22Rv1 (cell line): Measurements from ENCODE around the gene ZNF101.
"Not testable (repeated sequence)": the region's sequence is repeated elsewhere in the genome, so short reads cannot be mapped to it uniquely, and the experiment has no call there.

Experiments used
- ZFX ChIP-seq: fragments of 450-650 bp; IDR thresholded peaks from 2 replicates; pipeline ENCODE4 v1.6.1; 2017; ENCODE audit warnings: antibody characterized with exemption, borderline replicate concordance
- TF ChIP-seq, protein P1 (sequence below): fragments of 450-650 bp; IDR thresholded peaks from 2 replicates; pipeline ENCODE4 v1.5.1; 2017; ENCODE audit warnings: mild to moderate bottlenecking

- TF ChIP-seq, protein P1, sequence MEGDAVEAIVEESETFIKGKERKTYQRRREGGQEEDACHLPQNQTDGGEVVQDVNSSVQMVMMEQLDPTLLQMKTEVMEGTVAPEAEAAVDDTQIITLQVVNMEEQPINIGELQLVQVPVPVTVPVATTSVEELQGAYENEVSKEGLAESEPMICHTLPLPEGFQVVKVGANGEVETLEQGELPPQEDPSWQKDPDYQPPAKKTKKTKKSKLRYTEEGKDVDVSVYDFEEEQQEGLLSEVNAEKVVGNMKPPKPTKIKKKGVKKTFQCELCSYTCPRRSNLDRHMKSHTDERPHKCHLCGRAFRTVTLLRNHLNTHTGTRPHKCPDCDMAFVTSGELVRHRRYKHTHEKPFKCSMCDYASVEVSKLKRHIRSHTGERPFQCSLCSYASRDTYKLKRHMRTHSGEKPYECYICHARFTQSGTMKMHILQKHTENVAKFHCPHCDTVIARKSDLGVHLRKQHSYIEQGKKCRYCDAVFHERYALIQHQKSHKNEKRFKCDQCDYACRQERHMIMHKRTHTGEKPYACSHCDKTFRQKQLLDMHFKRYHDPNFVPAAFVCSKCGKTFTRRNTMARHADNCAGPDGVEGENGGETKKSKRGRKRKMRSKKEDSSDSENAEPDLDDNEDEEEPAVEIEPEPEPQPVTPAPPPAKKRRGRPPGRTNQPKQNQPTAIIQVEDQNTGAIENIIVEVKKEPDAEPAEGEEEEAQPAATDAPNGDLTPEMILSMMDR = not testable (repeated sequence)
- not testable (repeated sequence) for TF ChIP-seq ZFX
These were observed 31.9 kb downstream of the ZNF101 start for GRCh38 chr19:19700493-19700892.
